DOHH2 (cell line): ENCODE measurements around the gene PRKCE.

Source experiments
- H3F3A ChIP-seq: fragments of 200-600 bp; sonication (generic), shearing (Covaris generic); 2 replicates; pipeline ENCODE4 v1.6.0; 2016; ENCODE audit warnings: antibody characterized with exemption, mild to moderate bottlenecking; ENCODE audit not compliant: control insufficient read depth, insufficient read depth
- H3K27ac ChIP-seq: fragments of 200-600 bp; sonication (generic); 2 replicates; pipeline ENCODE4 v1.5.1; 2014; ENCODE audit warnings: low read depth, mild to moderate bottlenecking, low read length, moderate library complexity
- H3K27me3 ChIP-seq: fragments of 200-600 bp; sonication (generic); 2 replicates; pipeline ENCODE4 v1.6.1; 2014; ENCODE audit warnings: mild to moderate bottlenecking, low read length, mixed read lengths; ENCODE audit not compliant: control insufficient read depth
- H3K36me3 ChIP-seq: fragments of 200-600 bp; sonication (generic); 2 replicates; pipeline ENCODE4 v1.6.1; 2014; ENCODE audit warnings: mild to moderate bottlenecking, low read length, moderate library complexity, mixed read lengths; ENCODE audit not compliant: control insufficient read depth
- H3K4me1 ChIP-seq: fragments of 200-600 bp; sonication (generic); 2 replicates; pipeline ENCODE4 v1.6.1; 2014; ENCODE audit warnings: mild to moderate bottlenecking, low read length, mixed read lengths; ENCODE audit not compliant: control insufficient read depth
- H3K4me2 ChIP-seq: fragments of 200-600 bp; sonication (generic); 2 replicates; pipeline ENCODE4 v1.6.0; 2014; ENCODE audit warnings: mild to moderate bottlenecking, low read length, moderate library complexity
- H3K4me3 ChIP-seq: fragments of 200-600 bp; sonication (generic); 2 replicates; pipeline ENCODE4 v1.5.1; 2014; ENCODE audit warnings: mild to moderate bottlenecking, low read length, mixed read lengths
- H3K79me2 ChIP-seq: fragments of 200-600 bp; sonication (generic); 2 replicates; pipeline ENCODE4 v1.6.1; 2014; ENCODE audit warnings: mild to moderate bottlenecking, low read length, mixed read lengths; ENCODE audit not compliant: control insufficient read depth
- H3K9me2 ChIP-seq: fragments of 200-600 bp; sonication (generic); replicated peaks from 2 replicates; pipeline ENCODE4 v1.6.1; 2014; ENCODE audit warnings: mild to moderate bottlenecking, low read length, mixed read lengths; ENCODE audit not compliant: control insufficient read depth
- H3K9me3 ChIP-seq: fragments of 200-600 bp; sonication (generic); 2 replicates; pipeline ENCODE4 v1.6.1; 2014; ENCODE audit warnings: antibody characterized with exemption, low read length, mixed read lengths; ENCODE audit not compliant: control insufficient read depth, insufficient read depth
- H4K20me1 ChIP-seq: fragments of 200-600 bp; sonication (generic); 2 replicates; pipeline ENCODE4 v1.6.0; 2014; ENCODE audit warnings: low read depth, mild to moderate bottlenecking, antibody characterized with exemption, low read length, moderate library complexity; ENCODE audit not compliant: control insufficient read depth, insufficient read depth
- EZH2phosphoT487 ChIP-seq: fragments of 200-600 bp; sonication (generic); IDR thresholded peaks from 2 replicates; pipeline ENCODE4 v1.6.1; 2017; ENCODE audit warnings: borderline replicate concordance, mild to moderate bottlenecking, antibody characterized with exemption, low read length, moderate library complexity, mixed read lengths
- TF ChIP-seq, protein P1 (sequence below): fragments of 200-600 bp; sonication (generic); IDR thresholded peaks from one replicate; pipeline ENCODE4 v1.5.1; 2014; ENCODE audit warnings: antibody characterized with exemption, mild to moderate bottlenecking, low read depth, low read length; ENCODE audit not compliant: poor library complexity, severe bottlenecking

PRKCE gene

GRCh38 chr2:46012618-46013240, 361.3 kb downstream of the PRKCE start:
- no peaks in the 10 kb centered on the region for H3K9me2 ChIP-seq
- H3K4me3 ChIP-seq = no peak overlapping the region
- no peak overlapping the region for H3K27ac ChIP-seq
- no peaks in the 10 kb centered on the region for H3K9me3 ChIP-seq
- H4K20me1 ChIP-seq = no peaks in the 10 kb centered on the region
- peaks cover 24% of the 10 kb centered on the region for H3K4me1 ChIP-seq
- TF ChIP-seq, protein P1, sequence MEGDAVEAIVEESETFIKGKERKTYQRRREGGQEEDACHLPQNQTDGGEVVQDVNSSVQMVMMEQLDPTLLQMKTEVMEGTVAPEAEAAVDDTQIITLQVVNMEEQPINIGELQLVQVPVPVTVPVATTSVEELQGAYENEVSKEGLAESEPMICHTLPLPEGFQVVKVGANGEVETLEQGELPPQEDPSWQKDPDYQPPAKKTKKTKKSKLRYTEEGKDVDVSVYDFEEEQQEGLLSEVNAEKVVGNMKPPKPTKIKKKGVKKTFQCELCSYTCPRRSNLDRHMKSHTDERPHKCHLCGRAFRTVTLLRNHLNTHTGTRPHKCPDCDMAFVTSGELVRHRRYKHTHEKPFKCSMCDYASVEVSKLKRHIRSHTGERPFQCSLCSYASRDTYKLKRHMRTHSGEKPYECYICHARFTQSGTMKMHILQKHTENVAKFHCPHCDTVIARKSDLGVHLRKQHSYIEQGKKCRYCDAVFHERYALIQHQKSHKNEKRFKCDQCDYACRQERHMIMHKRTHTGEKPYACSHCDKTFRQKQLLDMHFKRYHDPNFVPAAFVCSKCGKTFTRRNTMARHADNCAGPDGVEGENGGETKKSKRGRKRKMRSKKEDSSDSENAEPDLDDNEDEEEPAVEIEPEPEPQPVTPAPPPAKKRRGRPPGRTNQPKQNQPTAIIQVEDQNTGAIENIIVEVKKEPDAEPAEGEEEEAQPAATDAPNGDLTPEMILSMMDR = no peak
- no peak for TF ChIP-seq EZH2phosphoT487
- H3K36me3 ChIP-seq = no peaks in the 10 kb centered on the region
- H3F3A ChIP-seq = no peaks in the 10 kb centered on the region
- no peaks in the 10 kb centered on the region for H3K79me2 ChIP-seq
- no peaks in the 10 kb centered on the region for H3K27me3 ChIP-seq
- H3K4me2 ChIP-seq = no peak overlapping the region

DNA sequence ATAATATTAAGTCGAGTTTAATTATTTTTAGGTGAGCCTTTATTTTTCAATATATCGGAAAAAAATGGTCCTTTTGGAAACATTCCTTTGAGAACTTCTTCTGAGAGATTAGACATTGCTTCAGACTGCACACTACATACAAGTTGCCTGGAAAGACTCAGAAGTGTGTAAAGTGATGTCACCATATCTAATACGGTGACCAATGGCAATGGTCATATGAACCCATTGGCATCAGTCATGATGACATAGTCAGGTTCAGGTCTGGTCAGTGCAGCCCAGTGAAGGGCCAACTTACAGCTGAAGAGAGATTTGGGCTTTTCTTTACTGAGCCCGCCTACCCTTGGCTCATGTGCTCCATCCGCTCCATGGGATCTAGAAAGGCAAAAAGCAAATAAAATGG, 362.3 kb downstream of the PRKCE start:
- Histone ChIP-seq H4K20me1 (no peaks in the 10 kb centered on the region), H3K9me3 (no peaks in the 10 kb centered on the region), H3K79me2 (no peaks in the 10 kb centered on the region), H3K27me3 (no peaks in the 10 kb centered on the region), H3K4me2 (no peak overlapping the region), H3K27ac (no peak overlapping the region), H3K36me3 (no peaks in the 10 kb centered on the region), H3K9me2 (no peaks in the 10 kb centered on the region), H3F3A (no peaks in the 10 kb centered on the region), H3K4me1 (peaks cover 21% of the 10 kb centered on the region), H3K4me3 (no peak overlapping the region)
- TF ChIP-seq, protein P1 = no peak

GRCh38 chr2:46014911-46015654, 363.6 kb downstream of the PRKCE start:
- H3F3A ChIP-seq = no peaks in the 10 kb centered on the region
- TF ChIP-seq, protein P1 = no peak
- TF ChIP-seq EZH2phosphoT487 = no peak
- H3K9me2 ChIP-seq = no peaks in the 10 kb centered on the region
- no peaks in the 10 kb centered on the region for H3K79me2 ChIP-seq
- no peaks in the 10 kb centered on the region for H3K36me3 ChIP-seq
- H3K4me2 ChIP-seq = no peak overlapping the region
- peaks cover 7% of the 10 kb centered on the region for H3K4me1 ChIP-seq
- H3K9me3 ChIP-seq = no peaks in the 10 kb centered on the region
- no peak overlapping the region for H3K4me3 ChIP-seq
- H4K20me1 ChIP-seq = no peaks in the 10 kb centered on the region
- no peak overlapping the region for H3K27ac ChIP-seq
- no peaks in the 10 kb centered on the region for H3K27me3 ChIP-seq
